ENCODE results near the gene TOX2. TPM values are rescaled to one million over a fixed set of nuclear protein-coding genes. Genes with fewer than 3 reads are reported as not detected.

The TOX2 gene
- total and polyA plus RNA-seq, 2 of the 8 experiments (the other 6 are each of a cell fraction or from before 2014, with no cell fraction given), result 1.8 to 3.4 TPM

- no peak for TF ChIP-seq GTF2F1 (IDR thresholded peaks at IDR 0.05; ENCODE audit: borderline replicate concordance, low read depth, low read length)
- TF ChIP-seq PHF8 (conservative IDR thresholded peaks at IDR 0.05; ENCODE audit: low read depth, low read length), result no peak
These were observed 101.1 kb downstream of the TOX2 start (continued) for GRCh38 chr20:44015733-44016103.

All from H1 (cell line).